H7 (cell line): Measurements from ENCODE around the gene DAD1. TPM values are rescaled to one million over a fixed set of nuclear protein-coding genes. Genes with fewer than 3 reads are reported as not detected.
"Not testable (repeated sequence)": the region's sequence is repeated elsewhere in the genome, so short reads cannot be mapped to it uniquely, and the experiment has no call there.

Experiments used
- DNase-seq: peaks from one replicate; pipeline ENCODE4 v3.0.0; 2012
- H3K27me3 ChIP-seq: 2 replicates; pipeline ENCODE4 v1.6.0; 2011; ENCODE audit warnings: mild to moderate bottlenecking, low read length; ENCODE audit not compliant: control insufficient read depth, insufficient read depth
- H3K36me3 ChIP-seq: replicated peaks from 2 replicates; pipeline ENCODE4 v1.5.1; 2011; ENCODE audit warnings: low read length; ENCODE audit not compliant: control insufficient read depth, insufficient read depth
- H3K4me3 ChIP-seq: 2 replicates; pipeline ENCODE4 v1.5.1; 2011; ENCODE audit warnings: low read depth, mild to moderate bottlenecking, control low read depth, low read length, moderate library complexity; ENCODE audit not compliant: insufficient read depth
- total RNA-seq: library from RNA; depleted of rRNA; stranded (reverse); fragments of >200 nt; shearing (Covaris generic); gene quantifications from 2 replicates; pipeline ENCODE4 v1.2.3, GENCODE V29; 2014

Gene DAD1
- total RNA-seq, 1 experiment from 2014 or later = 306 TPM

GRCh38 chr14:22556021-22556989 is 32.7 kb downstream of the DAD1 start:
- H3K36me3 ChIP-seq = no peaks in the 10 kb centered on the region
- peak; percentile 64 for DNase-seq
- H3K4me3 ChIP-seq = no peak overlapping the region
- H3K27me3 ChIP-seq = no peaks in the 10 kb centered on the region

- DNase-seq = no peak
- H3K27me3 ChIP-seq = no peaks in the 10 kb centered on the region
- H3K36me3 ChIP-seq = no peaks in the 10 kb centered on the region
Observed at GRCh38 chr14:22555384-22556011, 33.5 kb downstream of the DAD1 start.

GRCh38 chr14:22554498-22555383 is 34.3 kb downstream of the DAD1 start:
- no peak for DNase-seq
- Histone ChIP-seq H3K36me3 (no peaks in the 10 kb centered on the region), H3K27me3 (no peaks in the 10 kb centered on the region), H3K4me3 (no peak overlapping the region)

More at GRCh38 chr14:22555384-22556011, 33.5 kb downstream of the DAD1 start:
- H3K4me3 ChIP-seq = no peak overlapping the region

GRCh38 chr14:22553861-22554497 is 35.0 kb downstream of the DAD1 start:
- not testable (repeated sequence) for H3K27me3 ChIP-seq, DNase-seq, H3K4me3 ChIP-seq, H3K36me3 ChIP-seq

GRCh38 chr14:22553445-22553844 is 35.6 kb downstream of the DAD1 start:
- no peak overlapping the region for H3K4me3 ChIP-seq
- DNase-seq = no peak
- H3K27me3 ChIP-seq = no peaks in the 10 kb centered on the region
- no peaks in the 10 kb centered on the region for H3K36me3 ChIP-seq

- no peak for DNase-seq
- Histone ChIP-seq H3K4me3 (no peak overlapping the region), H3K27me3 (no peaks in the 10 kb centered on the region), H3K36me3 (no peaks in the 10 kb centered on the region)
Observed at GRCh38 chr14:22552827-22553076, 36.3 kb downstream of the DAD1 start.

GRCh38 chr14:22552001-22552826 is 36.8 kb downstream of the DAD1 start:
- DNase-seq = no peak
- Histone ChIP-seq H3K27me3 (no peaks in the 10 kb centered on the region), H3K36me3 (no peaks in the 10 kb centered on the region), H3K4me3 (no peak overlapping the region)

- H3K27me3 ChIP-seq = no peaks in the 10 kb centered on the region
- no peaks in the 10 kb centered on the region for H3K36me3 ChIP-seq
- no peak overlapping the region for H3K4me3 ChIP-seq
- no peak for DNase-seq
Observed at GRCh38 chr14:22551605-22551997, 37.4 kb downstream of the DAD1 start.

GRCh38 chr14:22549981-22550673 is 38.9 kb downstream of the DAD1 start:
- Histone ChIP-seq H3K36me3 (no peaks in the 10 kb centered on the region), H3K4me3 (no peak overlapping the region), H3K27me3 (no peaks in the 10 kb centered on the region)
- no peak for DNase-seq

GRCh38 chr14:22549324-22549962 is 39.6 kb downstream of the DAD1 start:
- Histone ChIP-seq H3K36me3 (no peaks in the 10 kb centered on the region), H3K4me3 (no peak overlapping the region), H3K27me3 (no peaks in the 10 kb centered on the region)
- DNase-seq = no peak

GRCh38 chr14:22547948-22548750 is 40.9 kb downstream of the DAD1 start:
- Histone ChIP-seq H3K36me3 (no peaks in the 10 kb centered on the region), H3K4me3 (no peak overlapping the region), H3K27me3 (no peaks in the 10 kb centered on the region)
- no peak for DNase-seq

GRCh38 chr14:22547313-22547947 is 41.6 kb downstream of the DAD1 start:
- Histone ChIP-seq H3K36me3 (no peaks in the 10 kb centered on the region), H3K4me3 (no peak overlapping the region), H3K27me3 (no peaks in the 10 kb centered on the region)
- DNase-seq = no peak
